ENCODE measurements around the gene RPS3.
"Not testable (repeated sequence)": the region's sequence is repeated elsewhere in the genome, so short reads cannot be mapped to it uniquely, and the experiment has no call there.

The RPS3 gene

GRCh38 chr11:75362285-75362684 is 37.0 kb upstream of the RPS3 start:
- WGBS, 2 experiments (ENCODE audit: insufficient coverage in 2 of 2), result 40 to 93% methylated on average over 1 to 3 of the region's 4 CpGs
- not testable (repeated sequence) for H3K4me3 ChIP-seq (ENCODE audit: extremely low read depth, insufficient read depth, low read length, poor library complexity, severe bottlenecking); H3K4me1 ChIP-seq (ENCODE audit: control insufficient read depth, insufficient read depth, low read length, poor library complexity, severe bottlenecking); H3K9me3 ChIP-seq (ENCODE audit: control insufficient read depth, low read length); H3K27ac ChIP-seq (ENCODE audit: low read depth, low read length, severe bottlenecking); H3K36me3 ChIP-seq (ENCODE audit: control insufficient read depth, insufficient read depth, low read length)

GRCh38 chr11:75365711-75366181 is 33.6 kb upstream of the RPS3 start:
- Histone ChIP-seq H3K36me3 (ENCODE audit: control insufficient read depth, insufficient read depth, low read length) (no peaks in the 10 kb centered on the region), H3K4me3 (ENCODE audit: extremely low read depth, insufficient read depth, low read length, poor library complexity, severe bottlenecking) (no peak overlapping the region), H3K4me1 (ENCODE audit: control insufficient read depth, insufficient read depth, low read length, poor library complexity, severe bottlenecking) (no peaks in the 10 kb centered on the region), H3K27ac (ENCODE audit: low read depth, low read length, severe bottlenecking) (no peak overlapping the region), H3K9me3 (ENCODE audit: control insufficient read depth, low read length) (no peaks in the 10 kb centered on the region)
- WGBS, 2 experiments (ENCODE audit: insufficient coverage in 2 of 2), result 86% methylated on average over 1 of the region's 2 CpGs; no CpG with 5 or more reads in 1 of the 2 experiments

DNA sequence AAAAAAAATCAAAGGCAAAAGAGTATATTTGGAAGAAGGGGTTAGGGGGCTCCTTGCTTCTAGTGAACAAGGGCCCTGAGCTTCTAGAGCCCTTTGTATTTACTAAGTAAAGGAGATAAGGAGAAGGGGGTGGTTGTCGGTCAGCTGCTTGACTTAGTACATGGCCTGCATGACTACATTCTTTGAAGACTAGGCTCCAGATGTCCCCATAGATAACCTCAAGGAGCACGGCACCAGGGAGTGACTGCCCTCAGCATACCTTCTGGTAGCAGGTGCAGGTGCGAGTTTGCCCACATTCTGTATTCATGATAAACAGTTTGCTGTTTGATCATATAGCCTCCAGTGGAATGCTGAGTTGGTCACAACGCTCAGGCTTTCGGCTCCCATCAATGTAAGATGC is 32.5 kb upstream of the RPS3 start:
- not testable (repeated sequence) for H3K9me3 ChIP-seq (ENCODE audit: control insufficient read depth, low read length); H3K4me1 ChIP-seq (ENCODE audit: control insufficient read depth, insufficient read depth, low read length, poor library complexity, severe bottlenecking); H3K27ac ChIP-seq (ENCODE audit: low read depth, low read length, severe bottlenecking); H3K36me3 ChIP-seq (ENCODE audit: control insufficient read depth, insufficient read depth, low read length); H3K4me3 ChIP-seq (ENCODE audit: extremely low read depth, insufficient read depth, low read length, poor library complexity, severe bottlenecking)
- 100% methylated on average over 2 of the region's 5 CpGs for WGBS, 2 experiments (ENCODE audit: insufficient coverage in 2 of 2)

- no peak overlapping the region for H3K4me3 ChIP-seq (ENCODE audit: extremely low read depth, insufficient read depth, low read length, poor library complexity, severe bottlenecking)
- peaks cover 11% of the 10 kb centered on the region for H3K4me1 ChIP-seq (ENCODE audit: control insufficient read depth, insufficient read depth, low read length, poor library complexity, severe bottlenecking)
- H3K36me3 ChIP-seq (ENCODE audit: control insufficient read depth, insufficient read depth, low read length), result no peaks in the 10 kb centered on the region
- H3K9me3 ChIP-seq (ENCODE audit: control insufficient read depth, low read length), result no peaks in the 10 kb centered on the region
- H3K27ac ChIP-seq (ENCODE audit: low read depth, low read length, severe bottlenecking), result no peak overlapping the region
- 89 to 95% methylated on average over 3 of the region's 6 CpGs for WGBS, 2 experiments (ENCODE audit: insufficient coverage in 2 of 2)
Measured at GRCh38 chr11:75369560-75370255, 29.6 kb upstream of the RPS3 start.

- Histone ChIP-seq H3K4me1 (ENCODE audit: control insufficient read depth, insufficient read depth, low read length, poor library complexity, severe bottlenecking) (peaks cover 11% of the 10 kb centered on the region), H3K9me3 (ENCODE audit: control insufficient read depth, low read length) (no peaks in the 10 kb centered on the region), H3K36me3 (ENCODE audit: control insufficient read depth, insufficient read depth, low read length) (no peaks in the 10 kb centered on the region), H3K27ac (ENCODE audit: low read depth, low read length, severe bottlenecking) (no peak overlapping the region), H3K4me3 (ENCODE audit: extremely low read depth, insufficient read depth, low read length, poor library complexity, severe bottlenecking) (no peak overlapping the region)
- WGBS, 2 experiments (ENCODE audit: insufficient coverage in 2 of 2), result 82 to 85% methylated on average over 6 of the region's 8 CpGs
Measured at GRCh38 chr11:75371949-75372876, 27.1 kb upstream of the RPS3 start.

DNA sequence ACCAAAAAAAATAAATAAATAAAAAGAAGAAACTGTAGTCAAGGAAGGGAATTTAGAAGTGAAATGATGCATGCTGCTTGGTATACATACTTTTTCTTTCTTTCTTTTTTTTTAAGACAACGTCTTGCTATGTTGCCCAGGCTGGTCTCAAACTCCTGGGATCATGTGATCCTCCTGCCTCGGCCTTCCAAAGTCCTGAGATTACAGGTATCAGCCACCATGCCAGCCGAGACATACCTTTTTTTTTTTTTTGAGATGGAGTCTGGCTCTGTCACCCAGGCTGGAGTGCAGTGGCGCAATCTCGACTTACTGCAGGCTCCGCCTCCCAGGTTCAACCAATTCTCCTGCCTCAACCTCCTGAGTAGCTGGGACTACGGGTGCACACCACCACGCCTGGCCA is 26.1 kb upstream of the RPS3 start:
- Histone ChIP-seq H3K4me3 (ENCODE audit: extremely low read depth, insufficient read depth, low read length, poor library complexity, severe bottlenecking) (no peak overlapping the region), H3K27ac (ENCODE audit: low read depth, low read length, severe bottlenecking) (no peak overlapping the region), H3K4me1 (ENCODE audit: control insufficient read depth, insufficient read depth, low read length, poor library complexity, severe bottlenecking) (peaks cover 11% of the 10 kb centered on the region), H3K36me3 (ENCODE audit: control insufficient read depth, insufficient read depth, low read length) (no peaks in the 10 kb centered on the region), H3K9me3 (ENCODE audit: control insufficient read depth, low read length) (no peaks in the 10 kb centered on the region)
- WGBS, 2 experiments (ENCODE audit: insufficient coverage in 2 of 2), result 95% methylated on average over 6 to 7 of the region's 8 CpGs

GRCh38 chr11:75374646-75375045 is 24.7 kb upstream of the RPS3 start:
- H3K4me1 ChIP-seq (ENCODE audit: control insufficient read depth, insufficient read depth, low read length, poor library complexity, severe bottlenecking), result peaks cover 11% of the 10 kb centered on the region
- H3K27ac ChIP-seq (ENCODE audit: low read depth, low read length, severe bottlenecking), result no peak overlapping the region
- no peak overlapping the region for H3K4me3 ChIP-seq (ENCODE audit: extremely low read depth, insufficient read depth, low read length, poor library complexity, severe bottlenecking)
- no peaks in the 10 kb centered on the region for H3K9me3 ChIP-seq (ENCODE audit: control insufficient read depth, low read length)
- H3K36me3 ChIP-seq (ENCODE audit: control insufficient read depth, insufficient read depth, low read length), result no peaks in the 10 kb centered on the region
- 90 to 94% methylated on average over 3 to 4 of the region's 4 CpGs for whole genome bisulfite sequencing, 2 experiments (ENCODE audit: insufficient coverage in 2 of 2)

DNA sequence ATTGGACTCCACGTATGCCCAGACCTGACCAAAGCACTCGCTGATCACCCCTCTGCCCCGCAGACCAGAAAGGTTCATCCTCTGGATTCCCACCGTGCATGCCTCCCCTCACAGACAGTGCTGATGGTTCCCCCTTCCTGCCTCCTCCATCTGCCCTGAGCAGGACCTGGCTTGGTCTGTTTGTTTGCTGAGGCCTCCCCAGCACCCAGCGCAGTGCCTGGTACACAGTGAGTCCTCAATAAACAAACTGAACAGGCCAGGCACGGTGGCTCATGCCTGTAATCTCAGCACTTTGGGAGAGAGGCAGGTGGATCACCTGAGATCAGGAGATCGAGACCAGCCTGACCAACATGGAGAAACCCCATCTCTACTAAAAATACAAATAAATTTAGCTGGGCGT is 23.7 kb upstream of the RPS3 start:
- Histone ChIP-seq H3K36me3 (ENCODE audit: control insufficient read depth, insufficient read depth, low read length) (no peaks in the 10 kb centered on the region), H3K4me1 (ENCODE audit: control insufficient read depth, insufficient read depth, low read length, poor library complexity, severe bottlenecking) (peaks cover 14% of the 10 kb centered on the region), H3K9me3 (ENCODE audit: control insufficient read depth, low read length) (no peaks in the 10 kb centered on the region), H3K27ac (ENCODE audit: low read depth, low read length, severe bottlenecking) (no peak overlapping the region), H3K4me3 (ENCODE audit: extremely low read depth, insufficient read depth, low read length, poor library complexity, severe bottlenecking) (no peak overlapping the region)
- WGBS, 2 experiments (ENCODE audit: insufficient coverage in 2 of 2), result 91 to 97% methylated on average over 6 to 8 of the region's 8 CpGs

- Histone ChIP-seq H3K36me3 (ENCODE audit: control insufficient read depth, insufficient read depth, low read length) (no peaks in the 10 kb centered on the region), H3K4me3 (ENCODE audit: extremely low read depth, insufficient read depth, low read length, poor library complexity, severe bottlenecking) (no peak overlapping the region), H3K9me3 (ENCODE audit: control insufficient read depth, low read length) (no peaks in the 10 kb centered on the region), H3K27ac (ENCODE audit: low read depth, low read length, severe bottlenecking) (no peak overlapping the region), H3K4me1 (ENCODE audit: control insufficient read depth, insufficient read depth, low read length, poor library complexity, severe bottlenecking) (peaks cover 16% of the 10 kb centered on the region)
- WGBS, 2 experiments (ENCODE audit: insufficient coverage in 2 of 2), result 67 to 76% methylated on average over 9 of the region's 9 CpGs
Measured at GRCh38 chr11:75376175-75376574, 23.1 kb upstream of the RPS3 start.

GRCh38 chr11:75378776-75379175 is 20.5 kb upstream of the RPS3 start:
- H3K4me1 ChIP-seq (ENCODE audit: control insufficient read depth, insufficient read depth, low read length, poor library complexity, severe bottlenecking); H3K9me3 ChIP-seq (ENCODE audit: control insufficient read depth, low read length); H3K4me3 ChIP-seq (ENCODE audit: extremely low read depth, insufficient read depth, low read length, poor library complexity, severe bottlenecking); H3K27ac ChIP-seq (ENCODE audit: low read depth, low read length, severe bottlenecking); H3K36me3 ChIP-seq (ENCODE audit: control insufficient read depth, insufficient read depth, low read length): not testable (repeated sequence)
- 94 to 98% methylated on average over 4 of the region's 17 CpGs for WGBS, 2 experiments (ENCODE audit: insufficient coverage in 2 of 2)

DNA sequence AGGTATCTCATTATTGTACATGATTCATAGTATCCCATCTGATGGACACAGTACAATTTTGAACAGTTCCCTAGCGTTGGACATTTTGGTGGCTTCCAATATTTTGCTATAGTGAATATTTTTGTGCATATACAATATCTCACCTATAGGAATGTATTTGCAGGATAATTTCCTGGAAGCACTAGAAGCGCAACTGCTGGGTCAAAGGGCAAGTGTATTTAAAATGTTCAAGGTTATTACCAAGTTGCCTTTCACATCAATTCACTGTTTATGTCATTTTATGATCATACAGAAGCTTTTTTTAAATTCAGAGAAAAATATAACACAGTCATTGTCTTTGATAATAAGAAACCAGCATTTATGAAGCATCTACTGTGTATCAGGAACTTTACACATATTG is 19.1 kb upstream of the RPS3 start:
- Histone ChIP-seq H3K36me3 (ENCODE audit: control insufficient read depth, insufficient read depth, low read length) (no peaks in the 10 kb centered on the region), H3K4me1 (ENCODE audit: control insufficient read depth, insufficient read depth, low read length, poor library complexity, severe bottlenecking) (peaks cover 10% of the 10 kb centered on the region), H3K4me3 (ENCODE audit: extremely low read depth, insufficient read depth, low read length, poor library complexity, severe bottlenecking) (no peak overlapping the region), H3K27ac (ENCODE audit: low read depth, low read length, severe bottlenecking) (no peak overlapping the region), H3K9me3 (ENCODE audit: control insufficient read depth, low read length) (no peaks in the 10 kb centered on the region)
- WGBS, 2 experiments (ENCODE audit: insufficient coverage in 2 of 2), result no CpG with 5 or more reads among the region's 2 CpGs

Data from mesodermal cell (in vitro differentiated cells).